Transverse colon (tissue), 4 donors: ENCODE results near the gene SYNE2.

Source experiments
- CTCF ChIP-seq, 5 experiments: fragments of 200-600 bp in 3 of 5; fragments of 450-650 bp in 2 of 5; sonication (generic) in 3 of 5; IDR thresholded peaks; 1 replicate in 2 of 5; 2 replicates in 3 of 5; pipeline ENCODE4 v1.5.1; 2016 to 2017; ENCODE audit warnings: antibody characterized with exemption in 5 of 5, inconsistent platforms in 3 of 5, mild to moderate bottlenecking in 2 of 5, moderate library complexity in 1 of 5
- POLR2A ChIP-seq: fragments of 450-650 bp; IDR thresholded peaks from one replicate; pipeline ENCODE4 v1.6.1; 2016; ENCODE audit warnings: antibody characterized with exemption, mild to moderate bottlenecking, moderate library complexity
- POLR2AphosphoS5 ChIP-seq, 3 donors: sonication (generic); formaldehyde crosslinking; IDR thresholded peaks; one replicate each; pipeline ENCODE4 v1.6.1; 2016; ENCODE audit warnings: antibody characterized with exemption in 3 of 3

GRCh38 chr14:63911404-63911803 lies 58.6 kb downstream of the SYNE2 start:
- TF ChIP-seq POLR2A (no peak), POLR2AphosphoS5 (IDR thresholded peaks at IDR 0.05) (no peak), CTCF (IDR thresholded peaks at IDR 0.05) (no peak)
